Colon (tissue), 2 donors: ENCODE measurements around the gene EYA2.
"Not testable (repeated sequence)": the region's sequence is repeated elsewhere in the genome, so short reads cannot be mapped to it uniquely, and the experiment has no call there.

Source experiments
- FAIRE-seq: peaks from 2 replicates; lab custom pipeline; 2012; peaks lifted over from hg19 to GRCh38; lab: Jason Lieb, UNC
- donor health status: control.
- donor health status: control.

Gene EYA2

DNA sequence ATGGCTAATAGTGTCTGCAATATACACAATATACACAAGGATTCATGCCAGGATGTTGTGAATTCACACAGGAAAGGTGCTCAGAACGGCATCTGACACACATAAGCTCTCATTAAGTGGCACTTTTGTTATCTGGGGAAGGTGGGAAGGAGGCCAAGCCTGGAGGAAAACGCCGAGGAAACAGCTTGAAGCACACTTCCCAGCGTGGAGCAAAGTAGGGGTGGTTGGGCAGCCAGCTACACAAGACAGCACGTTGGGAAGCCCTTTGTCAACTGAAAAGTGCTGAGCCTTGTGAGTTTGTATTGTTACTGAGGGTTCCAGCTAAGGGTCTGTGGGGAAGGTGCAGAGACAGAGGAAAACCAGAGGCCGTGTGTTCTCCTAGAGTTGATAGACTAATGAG, 280.9 kb downstream of the EYA2 start:
- FAIRE-seq, result no peak

- FAIRE-seq, result not testable (repeated sequence)
Observed at GRCh38 chr20:47176217-47176616, 281.6 kb downstream of the EYA2 start.

- no peak for FAIRE-seq
Observed at GRCh38 chr20:47178277-47178676, 283.6 kb downstream of the EYA2 start.

DNA sequence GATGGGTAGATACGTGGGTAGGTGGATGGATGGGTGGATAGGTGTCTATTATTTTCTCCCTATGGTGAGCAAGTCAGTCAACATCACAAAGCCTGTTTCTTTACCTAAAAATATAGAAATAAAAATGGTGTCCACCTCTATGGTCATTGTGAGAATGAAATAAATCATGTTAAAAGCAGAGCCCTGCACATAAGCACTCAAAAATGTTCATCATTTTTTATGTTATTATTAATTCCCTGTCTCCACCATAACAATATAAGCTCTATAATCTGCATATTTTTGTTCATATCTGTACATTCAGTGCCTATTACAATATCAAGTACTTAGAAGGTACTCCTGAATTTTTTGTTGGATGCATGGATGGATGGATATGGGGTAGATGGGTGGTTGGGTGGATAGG, 284.2 kb downstream of the EYA2 start:
- FAIRE-seq, result no peak

- no peak for FAIRE-seq
Observed at GRCh38 chr20:47179267-47179666, 284.6 kb downstream of the EYA2 start.

- no peak for FAIRE-seq
Observed at GRCh38 chr20:47181056-47181862, 286.6 kb downstream of the EYA2 start.

DNA sequence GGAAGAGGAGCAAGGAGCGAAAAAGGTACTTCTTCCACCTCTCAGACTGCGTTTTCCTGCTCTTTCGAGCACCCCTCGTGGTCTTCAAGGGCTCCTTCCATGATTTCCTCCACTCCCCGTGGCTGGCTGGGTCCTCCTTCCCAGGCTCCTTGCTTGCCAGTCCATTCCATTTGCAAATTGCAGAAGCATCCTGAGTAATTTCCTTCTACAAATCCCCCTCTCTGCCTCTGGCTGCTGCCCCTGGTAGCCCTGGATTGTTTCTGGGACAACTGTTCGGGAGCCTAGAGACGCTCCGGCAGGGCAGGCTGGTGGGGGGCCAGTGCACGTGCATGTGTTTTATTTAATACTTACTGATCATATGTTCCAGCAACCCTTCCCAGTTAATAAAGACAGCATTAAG, 288.7 kb downstream of the EYA2 start:
- FAIRE-seq, result no peak

DNA sequence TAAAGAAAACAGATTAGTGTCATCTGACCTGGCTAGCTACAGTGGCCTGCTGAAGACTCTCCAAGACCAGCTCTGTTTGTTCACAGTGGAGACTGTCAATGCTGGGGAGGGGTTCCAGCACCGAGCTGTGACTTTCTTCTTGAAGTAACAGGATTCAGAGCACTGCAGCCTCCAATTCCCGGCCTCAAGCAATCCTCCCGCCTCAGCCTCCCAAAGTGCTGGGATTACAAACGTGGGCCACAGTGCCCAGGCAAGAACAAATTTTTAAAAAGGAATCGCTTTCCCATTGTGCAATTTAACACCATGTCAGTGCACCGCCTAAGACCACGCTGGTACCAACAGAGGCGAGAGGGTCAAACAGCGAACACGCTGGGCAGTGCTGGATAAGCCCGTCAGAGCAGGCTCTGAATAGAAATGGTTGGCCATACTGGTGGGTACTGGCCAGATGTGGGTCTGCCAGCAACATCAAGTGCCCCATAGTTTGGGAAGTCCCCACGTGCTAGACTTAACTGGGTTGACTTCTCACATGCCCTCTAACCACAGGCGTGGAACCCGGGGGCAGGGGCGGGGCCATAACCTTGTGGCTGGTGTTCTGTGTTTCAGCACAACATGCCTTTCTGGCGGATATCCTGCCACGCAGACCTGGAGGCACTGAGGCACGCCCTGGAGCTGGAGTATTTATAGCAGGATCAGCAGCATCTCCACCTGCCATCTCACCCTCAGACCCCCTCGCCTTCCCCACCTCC, 293.0 kb downstream of the EYA2 start:
- no peak for FAIRE-seq

DNA sequence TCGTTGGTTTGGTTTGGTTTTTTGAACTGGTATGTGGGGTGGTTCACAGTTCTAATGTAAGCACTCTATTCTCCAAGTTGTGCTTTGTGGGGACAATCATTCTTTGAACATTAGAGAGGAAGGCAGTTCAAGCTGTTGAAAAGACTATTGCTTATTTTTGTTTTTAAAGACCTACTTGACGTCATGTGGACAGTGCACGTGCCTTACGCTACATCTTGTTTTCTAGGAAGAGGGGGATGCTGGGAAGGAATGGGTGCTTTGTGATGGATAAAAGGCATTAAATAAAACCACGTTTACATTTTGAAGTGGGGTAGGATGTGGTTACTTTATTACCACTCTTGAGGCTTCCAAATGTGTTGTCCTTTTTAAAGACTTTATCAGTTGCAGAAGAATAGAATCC, 293.9 kb downstream of the EYA2 start:
- no peak for FAIRE-seq

GRCh38 chr20:47189060-47189459, 294.4 kb downstream of the EYA2 start:
- FAIRE-seq, result no peak

GRCh38 chr20:47191074-47191673, 296.5 kb downstream of the EYA2 start:
- FAIRE-seq, result no peak

DNA sequence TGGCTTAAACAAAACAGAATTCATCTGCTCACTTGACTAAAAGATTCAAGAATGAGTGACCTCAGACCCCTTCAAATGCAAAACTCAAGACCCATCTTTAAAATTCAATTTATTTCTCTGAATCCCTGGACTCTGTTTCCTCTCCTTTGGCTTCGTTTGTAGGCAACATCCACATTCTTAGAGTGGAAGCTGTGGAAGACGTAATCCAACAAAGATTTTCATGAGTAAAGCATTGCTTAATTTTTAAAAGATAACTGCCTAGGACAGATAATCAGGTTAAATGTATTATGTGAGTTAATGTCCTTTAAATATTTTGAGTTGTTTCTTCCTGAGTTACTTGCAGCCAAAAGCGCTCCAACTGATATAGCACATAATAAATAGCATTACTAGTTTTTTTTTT, 297.3 kb downstream of the EYA2 start:
- FAIRE-seq, result no peak

DNA sequence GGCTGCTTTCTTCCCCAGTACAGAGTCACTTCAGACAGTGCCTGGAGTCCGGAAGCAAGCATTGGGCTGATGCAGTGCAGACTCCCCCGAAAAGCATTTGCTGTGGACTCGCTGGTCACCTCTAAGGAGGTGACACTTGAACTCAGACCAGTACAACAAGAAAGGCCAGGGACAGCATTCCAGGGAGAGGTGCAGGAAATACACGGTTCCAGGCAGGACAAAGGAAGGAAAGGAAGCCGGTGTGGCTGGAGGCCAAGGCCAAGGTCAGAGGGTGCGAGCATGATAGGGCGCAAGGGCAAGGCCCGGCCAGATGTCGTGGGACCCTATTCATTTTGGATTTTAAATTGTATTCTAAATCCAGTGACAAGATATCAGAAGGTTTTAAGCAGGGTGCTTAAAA, 300.9 kb downstream of the EYA2 start:
- FAIRE-seq, result no peak

DNA sequence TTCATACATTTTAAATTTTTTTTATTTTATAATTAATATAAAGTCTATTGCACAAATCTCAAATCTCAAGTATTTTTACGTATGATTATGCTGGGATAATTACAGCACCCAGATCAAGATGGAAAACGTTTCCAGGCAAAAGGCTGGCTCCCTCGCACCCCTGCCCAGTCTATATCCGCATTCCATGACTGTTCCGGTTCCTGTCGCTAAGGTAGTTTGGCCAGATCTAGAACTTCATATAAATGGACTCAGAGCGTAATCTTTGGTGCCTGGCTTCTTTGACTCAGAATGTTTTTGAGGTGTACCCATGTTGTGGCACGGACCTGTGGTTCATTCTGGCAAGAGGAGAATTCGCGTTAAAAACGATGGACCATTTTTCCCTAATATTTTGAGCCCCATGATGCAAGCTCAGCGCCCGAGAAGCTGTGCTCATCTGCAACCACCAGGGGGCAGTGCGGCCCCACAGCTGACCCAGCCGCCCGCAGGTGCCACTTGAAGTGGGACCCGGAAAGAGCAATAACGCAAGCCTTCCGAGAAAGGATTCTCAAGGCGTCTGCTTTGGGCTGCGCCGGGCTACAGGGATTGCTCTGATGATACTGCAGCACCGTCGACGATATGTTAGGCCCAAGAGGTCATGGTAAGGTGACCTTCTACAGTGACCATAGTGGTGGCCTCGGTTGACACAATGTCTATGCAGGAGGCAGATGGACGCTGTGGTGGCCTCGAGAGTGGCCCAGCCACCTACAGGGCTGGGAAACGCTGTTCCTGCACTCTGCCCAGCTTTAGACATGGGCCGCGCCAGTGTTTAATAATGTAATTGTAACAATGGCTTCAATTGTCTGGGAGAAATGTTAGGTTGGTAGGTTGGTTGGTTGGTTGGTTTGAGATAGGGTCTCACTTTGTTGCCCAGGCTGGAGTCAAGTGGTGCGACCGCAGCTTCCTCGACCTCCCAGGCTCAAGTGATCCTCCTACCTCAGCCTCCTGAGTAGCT, 301.7 kb downstream of the EYA2 start:
- FAIRE-seq, result no peak

GRCh38 chr20:47198254-47198671, 303.6 kb downstream of the EYA2 start:
- FAIRE-seq, result no peak

DNA sequence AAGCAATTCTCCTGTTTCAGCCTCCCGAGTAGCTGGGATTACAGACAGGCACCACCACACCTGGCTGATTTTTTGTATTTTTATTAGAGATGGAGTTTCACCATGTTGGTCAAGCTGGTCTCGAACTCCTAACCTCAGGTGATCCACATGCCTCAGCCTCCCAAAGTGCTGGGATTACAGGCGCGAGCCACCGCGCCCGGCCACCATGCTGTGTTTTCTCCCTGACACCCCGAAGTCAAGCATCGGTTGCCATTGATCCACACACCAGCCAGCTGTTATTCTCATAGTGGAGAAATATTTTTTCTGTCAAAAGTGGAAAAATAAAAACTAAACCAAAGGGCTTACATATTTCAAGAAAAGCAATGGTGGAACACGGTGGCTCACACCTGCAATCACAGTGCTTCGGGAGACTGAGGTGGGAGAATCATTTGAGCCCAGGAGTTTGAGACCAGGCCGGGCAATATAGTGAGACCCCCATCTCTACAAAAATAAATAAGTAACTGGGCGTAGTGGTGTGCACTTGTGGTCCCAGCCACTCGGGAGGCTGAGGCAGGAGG, 304.4 kb downstream of the EYA2 start:
- no peak for FAIRE-seq

DNA sequence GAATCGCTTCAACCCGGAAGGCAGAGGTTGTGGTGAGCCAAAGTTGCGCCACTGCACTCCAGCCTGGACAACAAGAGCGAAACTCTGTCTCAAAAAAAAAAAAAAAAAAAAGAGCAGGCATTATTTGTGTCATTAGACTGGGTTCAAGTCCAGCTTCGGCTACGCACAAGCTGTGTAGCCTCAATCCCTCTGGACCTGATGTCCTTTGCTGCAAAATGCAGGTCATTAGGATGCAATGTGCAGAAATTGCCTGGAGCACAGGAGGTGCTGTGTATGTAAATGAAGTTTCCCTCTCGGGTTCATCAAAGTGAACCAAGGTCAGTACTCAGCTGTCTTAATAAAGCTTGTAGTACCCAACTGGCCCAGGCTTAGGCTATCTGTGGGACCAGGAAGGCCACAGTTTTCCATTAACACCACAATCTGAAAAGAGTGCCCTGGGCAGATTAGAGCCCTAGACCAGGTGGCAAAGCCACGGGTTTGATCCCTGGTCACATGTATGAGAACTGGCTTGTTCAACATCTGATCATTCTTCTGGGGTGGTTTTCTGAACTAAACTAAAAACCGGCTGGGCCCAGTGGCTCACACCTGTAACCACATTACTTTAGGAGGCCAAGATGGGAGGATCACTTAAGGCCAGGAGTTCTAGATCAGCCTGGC, 306.6 kb downstream of the EYA2 start:
- no peak for FAIRE-seq

DNA sequence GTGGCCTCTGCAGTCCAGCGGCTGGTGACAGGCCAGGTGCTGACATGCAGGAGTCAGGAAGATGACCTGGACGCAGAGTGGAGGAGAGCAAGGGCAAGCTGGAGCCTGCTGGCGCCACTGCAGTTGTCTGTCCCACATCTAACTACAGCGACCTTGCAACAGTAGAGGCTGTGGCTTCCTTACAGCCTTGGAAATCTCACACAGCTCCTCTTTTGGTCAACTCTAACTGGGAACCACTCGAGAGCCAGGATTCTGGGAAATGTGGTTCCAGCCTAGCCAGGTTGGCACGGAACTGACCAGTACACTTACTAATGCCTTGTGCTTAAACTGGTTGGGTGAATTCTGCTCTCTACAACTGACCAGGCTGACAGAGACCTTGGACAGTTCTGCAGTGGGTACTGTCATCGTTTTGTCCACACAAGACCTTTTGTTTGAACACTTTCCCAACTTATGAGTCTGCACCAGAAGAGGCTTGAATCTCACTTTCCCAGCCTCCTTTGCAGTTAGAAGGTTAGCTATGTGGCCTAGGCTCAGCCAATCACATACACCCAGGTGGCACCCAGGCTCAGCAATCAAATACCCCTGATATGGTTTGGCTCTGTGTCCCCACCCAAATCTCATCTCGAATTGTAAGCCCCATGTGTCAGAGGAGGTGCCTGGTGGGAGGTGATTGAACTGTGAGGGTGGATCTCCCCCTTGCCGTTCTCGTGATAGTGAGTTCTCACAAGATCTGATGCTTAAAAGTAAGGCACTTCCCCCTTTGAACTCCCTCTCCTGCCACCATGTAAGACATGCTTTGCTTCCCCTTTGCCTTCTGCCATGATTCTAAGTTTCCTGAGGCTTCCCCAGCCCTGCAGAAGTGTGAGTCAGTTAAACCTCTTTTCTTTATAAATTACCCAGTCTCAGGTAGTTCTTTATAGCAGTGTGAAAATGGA, 308.4 kb downstream of the EYA2 start:
- no peak for FAIRE-seq

DNA sequence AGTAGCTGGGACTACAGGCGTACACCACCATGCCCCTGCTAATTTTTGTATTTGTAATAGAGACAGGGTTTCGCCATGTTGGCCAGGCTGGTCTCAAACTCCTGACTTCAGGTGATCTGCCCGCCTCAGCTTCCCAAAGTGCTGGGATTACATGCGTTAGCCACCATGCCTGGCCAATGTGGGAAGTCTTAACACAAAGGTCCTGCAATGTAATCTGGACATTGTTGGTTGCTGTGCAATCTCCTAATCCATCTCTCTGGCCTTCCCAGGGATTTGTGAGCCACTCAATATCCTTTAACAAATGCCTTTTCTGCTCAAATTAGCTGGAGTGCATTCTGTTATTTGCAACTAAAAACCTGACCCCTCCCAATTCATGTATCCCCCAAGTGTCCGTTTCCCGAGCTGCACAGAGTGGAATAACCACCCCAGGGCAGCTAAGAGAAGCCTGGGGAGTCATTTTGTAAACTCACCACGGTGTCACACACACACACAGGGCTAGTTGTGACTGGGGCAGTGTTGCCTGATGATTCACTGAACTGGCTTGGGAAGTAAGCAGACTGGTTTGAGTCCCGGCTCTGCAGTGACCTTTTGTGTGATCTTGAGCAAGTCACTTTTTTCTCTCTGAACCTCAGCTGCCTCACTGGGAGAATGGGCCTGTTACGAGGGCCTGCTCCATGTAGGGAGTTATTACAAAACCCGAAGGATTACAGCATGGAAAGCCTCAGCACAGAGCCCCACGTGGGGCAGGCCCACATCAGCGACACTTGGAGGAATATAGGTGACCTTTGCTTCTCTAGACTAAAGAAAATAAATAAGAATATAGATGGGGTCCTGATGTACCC, 309.6 kb downstream of the EYA2 start:
- no peak for FAIRE-seq
